GM21423 (cell line): Measurements from ENCODE around the gene OR7D2.
"Not testable (repeated sequence)": the region's sequence is repeated elsewhere in the genome, so short reads cannot be mapped to it uniquely, and the experiment has no call there.

Experiments used
- ATAC-seq: cut with Tn5 transposase; IDR thresholded peaks from one replicate; pipeline ENCODE4 v1.9.1; 2021; ENCODE audit warnings: mild to moderate bottlenecking, moderate library complexity; ENCODE audit not compliant: unreplicated experiment

Gene OR7D2

GRCh38 chr19:9198044-9198443, 19.3 kb downstream of the OR7D2 start:
- ATAC-seq = not testable (repeated sequence)

- no peak for ATAC-seq
Observed at GRCh38 chr19:9205501-9206113, 26.8 kb downstream of the OR7D2 start.

- no peak for ATAC-seq
Observed at GRCh38 chr19:9219489-9219888, 40.7 kb downstream of the OR7D2 start, which contains the start of gene OR7D4. TSS of gene OR7D4 (minus strand) at chr19:9219589. CDS start at chr19:9214837, 4,752 bp downstream.
